Stimulated activated memory B cell treated with anti-CD40 and anti-IgM and Interleukin-4, amounts not matched to agents 10 μg/mL and 1 μg/mL and 100 μg/mL, for 72 hours (primary cell): Measurements from ENCODE around the gene ANKRD55.
"Not testable (repeated sequence)": the region's sequence is repeated elsewhere in the genome, so short reads cannot be mapped to it uniquely, and the experiment has no call there.

Source experiments
- ATAC-seq: fragments of 150-1000 bp; cut with Tn5 transposase; 2 replicates; pipeline ENCODE4 v1.10.0; 2021
- H3K27ac Mint-ChIP-seq: one replicate; pipeline ENCODE4 v1.8.0; 2022; ENCODE audit warnings: mild to moderate bottlenecking, mixed read lengths
- H3K27me3 Mint-ChIP-seq: one replicate; pipeline ENCODE4 v1.8.0; 2022; ENCODE audit warnings: mixed read lengths
- H3K36me3 Mint-ChIP-seq: one replicate; pipeline ENCODE4 v1.8.0; 2022; ENCODE audit warnings: mixed read lengths
- H3K4me1 Mint-ChIP-seq: one replicate; pipeline ENCODE4 v1.8.0; 2022; ENCODE audit warnings: mixed read lengths
- H3K4me3 Mint-ChIP-seq: one replicate; pipeline ENCODE4 v1.8.0; 2022; ENCODE audit warnings: mild to moderate bottlenecking, moderate library complexity, mixed read lengths
- H3K9me3 Mint-ChIP-seq: one replicate; pipeline ENCODE4 v1.8.0; 2022; ENCODE audit warnings: mixed read lengths

The ANKRD55 gene

DNA sequence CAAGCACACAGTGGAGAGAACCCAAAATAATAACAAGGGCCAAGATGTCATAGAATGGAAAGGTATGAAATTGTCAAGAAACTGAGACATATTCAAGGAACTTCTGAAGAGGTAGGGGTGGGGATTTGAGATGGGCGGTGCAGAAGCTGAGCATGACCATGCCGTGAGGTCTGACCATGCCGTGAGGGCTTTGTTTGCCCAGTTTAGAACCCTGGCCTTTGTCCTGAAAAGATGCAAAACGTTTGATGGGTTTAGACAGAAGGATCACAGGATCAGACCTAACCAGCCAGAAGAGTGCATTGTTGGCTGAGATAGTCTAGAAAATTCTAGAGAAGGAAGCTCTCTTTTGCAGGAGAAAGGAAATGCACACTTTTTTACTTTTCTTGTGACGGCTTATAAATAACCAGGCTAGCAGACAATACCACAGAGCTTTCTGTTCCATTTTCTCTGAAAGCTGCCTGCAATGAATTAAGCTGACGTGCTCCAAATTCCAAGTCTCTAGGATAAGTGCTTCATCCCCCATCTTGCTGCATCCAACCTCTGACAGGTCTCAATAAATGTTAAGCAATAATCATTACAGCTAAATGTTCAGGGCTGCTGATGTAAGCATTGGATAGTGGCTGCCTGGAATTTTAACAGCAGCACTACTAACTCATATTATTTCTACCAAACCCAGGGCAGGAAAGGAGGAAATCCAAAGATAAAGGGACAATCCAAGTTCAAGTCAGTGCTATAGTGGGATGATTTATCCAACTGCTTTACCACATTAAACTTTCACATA is 127.4 kb downstream of the ANKRD55 start:
- Mint-ChIP-seq H3K27me3 (peaks cover 32% of the 10 kb centered on the region), H3K4me1 (no peaks in the 10 kb centered on the region), H3K9me3 (peaks cover 2% of the 10 kb centered on the region), H3K36me3 (no peaks in the 10 kb centered on the region), H3K4me3 (no peak overlapping the region), H3K27ac (no peak overlapping the region)
- ATAC-seq: no peak

DNA sequence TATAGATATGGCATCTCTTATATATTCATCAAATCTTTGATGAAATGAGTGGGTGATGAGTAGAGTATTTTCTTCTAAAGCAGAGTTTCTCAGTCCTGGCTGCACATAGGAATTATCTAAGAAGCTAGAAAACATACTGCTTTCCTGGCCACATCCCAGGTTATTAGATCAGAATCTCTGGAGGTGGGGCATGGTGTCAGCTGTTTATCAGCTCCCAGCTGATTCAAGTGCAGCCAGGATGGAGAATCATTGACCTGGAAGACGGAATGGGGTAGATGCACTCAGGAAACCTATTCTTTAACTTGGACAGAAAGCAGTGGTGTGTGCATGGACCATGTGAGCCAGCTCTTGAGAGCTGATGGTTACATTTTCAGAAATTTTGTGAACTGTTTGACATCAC is 130.2 kb downstream of the ANKRD55 start:
- H3K27ac Mint-ChIP-seq: no peak overlapping the region
- no peak overlapping the region for H3K4me3 Mint-ChIP-seq

DNA sequence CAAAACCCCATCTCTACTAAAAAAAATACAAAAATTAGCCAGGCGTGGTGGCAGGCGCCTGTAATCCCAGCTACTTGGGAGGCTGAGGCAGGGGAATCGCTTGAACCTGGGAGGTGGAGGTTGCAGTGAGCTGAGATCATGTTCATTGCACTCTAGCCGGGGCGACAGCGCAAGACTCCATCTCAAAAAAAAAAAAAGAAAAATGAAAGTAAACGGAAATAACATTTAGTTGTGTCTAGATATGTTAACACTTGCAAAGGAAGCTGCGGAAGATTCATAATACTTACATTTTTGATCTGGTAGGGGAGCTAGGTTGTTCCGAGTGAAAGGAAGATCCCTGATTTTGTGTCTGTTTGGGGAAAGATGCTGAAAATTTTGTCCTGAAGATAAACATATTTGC is 130.9 kb downstream of the ANKRD55 start:
- H3K27ac Mint-ChIP-seq, H3K4me3 Mint-ChIP-seq, H3K9me3 Mint-ChIP-seq, ATAC-seq, H3K4me1 Mint-ChIP-seq, H3K36me3 Mint-ChIP-seq: not testable (repeated sequence)
- peaks cover 33% of the 10 kb centered on the region for H3K27me3 Mint-ChIP-seq

More for the DNA sequence above, 130.2 kb downstream of the ANKRD55 start:
- no peaks in the 10 kb centered on the region for H3K4me1 Mint-ChIP-seq
- no peak for ATAC-seq
- H3K27me3 Mint-ChIP-seq: peaks cover 40% of the 10 kb centered on the region
- no peaks in the 10 kb centered on the region for H3K36me3 Mint-ChIP-seq
- peaks cover 2% of the 10 kb centered on the region for H3K9me3 Mint-ChIP-seq

DNA sequence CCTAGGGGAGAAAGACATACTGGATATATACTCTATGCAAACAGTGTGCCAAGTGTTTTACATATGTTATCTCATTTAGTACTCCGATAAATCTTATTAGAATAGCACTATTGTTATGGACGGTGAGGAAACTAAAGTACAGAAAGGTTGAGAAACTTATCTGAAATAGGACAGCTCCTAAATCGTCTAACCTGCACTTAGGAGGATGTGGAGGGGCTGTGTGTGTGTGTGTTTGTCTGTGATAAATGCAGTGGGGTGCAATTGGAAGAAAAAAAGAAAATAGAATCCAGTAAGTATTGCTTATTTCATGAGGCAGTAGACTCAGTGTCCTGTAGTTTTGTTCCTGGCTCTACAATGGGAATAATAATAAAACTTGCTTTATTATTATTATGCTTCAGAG is 131.9 kb downstream of the ANKRD55 start:
- no peak for ATAC-seq
- H3K27me3 Mint-ChIP-seq: peaks cover 30% of the 10 kb centered on the region
- no peak overlapping the region for H3K27ac Mint-ChIP-seq
- H3K9me3 Mint-ChIP-seq: peaks cover 5% of the 10 kb centered on the region
- H3K4me1 Mint-ChIP-seq: no peaks in the 10 kb centered on the region
- H3K36me3 Mint-ChIP-seq: no peaks in the 10 kb centered on the region
- no peak overlapping the region for H3K4me3 Mint-ChIP-seq

DNA sequence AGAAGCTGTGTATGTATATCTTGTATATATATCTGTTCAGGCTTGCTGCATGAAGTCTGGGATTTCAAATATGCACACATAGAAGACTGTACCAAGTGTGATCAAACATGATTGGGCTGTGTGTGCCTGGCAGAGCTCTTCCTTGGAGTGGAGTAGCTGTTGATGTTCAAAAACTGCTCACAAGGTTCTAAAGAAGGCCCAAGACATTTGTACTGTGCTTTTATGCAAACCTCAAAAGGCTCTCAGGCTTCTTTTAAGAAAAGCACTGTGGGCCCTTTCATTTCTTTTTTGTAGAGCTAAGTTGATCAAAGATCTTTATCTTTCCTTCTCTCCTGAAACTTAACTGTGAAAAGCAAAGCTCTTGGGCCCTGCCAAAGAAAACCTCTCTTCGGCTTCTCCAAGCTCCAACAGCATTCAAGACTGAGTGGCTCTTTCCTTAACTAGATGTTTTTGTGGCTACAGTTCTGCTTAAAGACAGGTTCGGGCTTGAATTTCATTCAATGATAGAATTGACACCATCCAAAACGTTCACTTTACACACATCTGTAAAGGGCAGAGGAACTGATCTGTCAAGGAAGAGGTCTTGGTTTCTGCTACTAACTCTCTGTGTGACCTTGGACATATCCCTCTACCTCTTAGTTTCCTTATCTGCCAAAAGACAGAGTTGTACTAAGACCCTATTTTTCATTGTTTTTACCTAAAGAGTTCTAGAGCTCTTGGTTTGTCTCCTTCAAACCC is 132.5 kb downstream of the ANKRD55 start:
- Mint-ChIP-seq H3K9me3 (peaks cover 5% of the 10 kb centered on the region), H3K36me3 (no peaks in the 10 kb centered on the region), H3K27ac (no peak overlapping the region), H3K4me1 (peaks cover 3% of the 10 kb centered on the region), H3K27me3 (peaks cover 26% of the 10 kb centered on the region), H3K4me3 (no peak overlapping the region)
- ATAC-seq: no peak

DNA sequence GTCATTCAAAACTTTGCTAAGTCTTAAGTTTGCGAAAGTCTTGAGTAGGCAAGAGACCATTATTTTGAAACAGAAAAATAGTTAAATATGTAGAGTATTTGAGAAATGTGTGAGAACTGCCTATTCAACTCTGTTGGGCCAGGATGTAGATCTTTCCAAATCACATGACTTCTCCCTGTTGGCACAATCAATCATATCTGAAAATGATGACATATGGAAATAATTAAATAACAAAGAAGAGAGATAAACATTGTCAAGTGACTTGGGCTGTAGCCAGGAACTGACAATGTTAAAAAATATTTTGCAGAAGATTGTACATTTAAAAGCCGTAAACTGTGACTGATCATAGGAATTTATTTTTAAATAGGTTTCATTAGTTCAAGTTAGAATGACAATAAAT is 133.8 kb downstream of the ANKRD55 start:
- Mint-ChIP-seq H3K36me3 (no peaks in the 10 kb centered on the region), H3K9me3 (peaks cover 5% of the 10 kb centered on the region), H3K4me3 (no peak overlapping the region), H3K27ac (no peak overlapping the region), H3K27me3 (peaks cover 14% of the 10 kb centered on the region), H3K4me1 (peaks cover 10% of the 10 kb centered on the region)
- ATAC-seq: no peak

DNA sequence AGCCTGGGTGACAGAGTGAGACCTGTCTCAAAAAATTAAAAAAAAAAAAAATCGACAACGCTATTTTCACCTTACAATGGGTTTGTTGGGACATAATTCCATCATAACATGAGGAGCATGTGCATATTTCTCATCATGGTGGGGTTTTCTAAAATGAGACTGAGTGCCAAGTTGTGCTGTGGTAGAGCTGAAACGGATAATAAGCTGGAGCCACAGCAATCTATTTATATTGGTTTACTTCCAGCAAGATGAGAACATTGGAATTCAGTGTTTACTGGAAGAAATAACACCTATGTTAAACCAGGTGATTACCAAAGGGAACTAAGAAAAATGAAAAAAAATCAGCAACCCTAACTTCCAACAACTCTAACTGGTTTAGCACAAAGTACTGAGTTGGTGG is 136.1 kb downstream of the ANKRD55 start:
- H3K27ac Mint-ChIP-seq: no peak overlapping the region
- H3K4me1 Mint-ChIP-seq: peaks cover 13% of the 10 kb centered on the region
- H3K9me3 Mint-ChIP-seq: peaks cover 5% of the 10 kb centered on the region
- no peak for ATAC-seq
- no peaks in the 10 kb centered on the region for H3K36me3 Mint-ChIP-seq
- H3K27me3 Mint-ChIP-seq: peaks cover 8% of the 10 kb centered on the region
- H3K4me3 Mint-ChIP-seq: no peak overlapping the region

DNA sequence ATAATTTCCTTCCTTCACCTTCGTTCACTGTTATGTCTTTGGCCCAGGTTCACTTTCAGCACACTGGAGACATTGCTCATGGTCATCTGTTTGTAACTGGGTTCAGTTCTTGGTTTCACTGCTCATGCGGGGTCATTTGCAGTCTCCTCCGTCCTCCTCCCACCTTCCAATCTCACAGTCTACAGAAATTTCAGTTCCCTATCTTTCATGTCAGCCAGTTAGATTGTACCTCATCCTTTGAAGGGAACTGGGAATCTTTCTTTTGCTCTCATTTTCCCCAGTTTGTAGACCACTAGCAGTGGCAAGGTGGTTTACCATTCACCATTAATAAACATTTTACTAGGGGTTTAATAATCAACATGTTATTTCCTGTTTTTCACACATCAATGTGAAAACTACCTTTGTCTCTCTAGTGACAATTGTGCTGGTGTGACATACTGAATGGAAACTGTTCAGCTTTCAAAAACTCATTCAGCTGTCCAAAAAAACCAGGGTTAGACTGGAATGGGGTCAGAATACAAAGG is 137.5 kb downstream of the ANKRD55 start:
- Mint-ChIP-seq H3K27ac (no peak overlapping the region), H3K9me3 (peaks cover 3% of the 10 kb centered on the region), H3K27me3 (peaks cover 8% of the 10 kb centered on the region), H3K4me3 (no peak overlapping the region), H3K4me1 (peaks cover 13% of the 10 kb centered on the region), H3K36me3 (no peaks in the 10 kb centered on the region)
- ATAC-seq: peak; percentile 71

DNA sequence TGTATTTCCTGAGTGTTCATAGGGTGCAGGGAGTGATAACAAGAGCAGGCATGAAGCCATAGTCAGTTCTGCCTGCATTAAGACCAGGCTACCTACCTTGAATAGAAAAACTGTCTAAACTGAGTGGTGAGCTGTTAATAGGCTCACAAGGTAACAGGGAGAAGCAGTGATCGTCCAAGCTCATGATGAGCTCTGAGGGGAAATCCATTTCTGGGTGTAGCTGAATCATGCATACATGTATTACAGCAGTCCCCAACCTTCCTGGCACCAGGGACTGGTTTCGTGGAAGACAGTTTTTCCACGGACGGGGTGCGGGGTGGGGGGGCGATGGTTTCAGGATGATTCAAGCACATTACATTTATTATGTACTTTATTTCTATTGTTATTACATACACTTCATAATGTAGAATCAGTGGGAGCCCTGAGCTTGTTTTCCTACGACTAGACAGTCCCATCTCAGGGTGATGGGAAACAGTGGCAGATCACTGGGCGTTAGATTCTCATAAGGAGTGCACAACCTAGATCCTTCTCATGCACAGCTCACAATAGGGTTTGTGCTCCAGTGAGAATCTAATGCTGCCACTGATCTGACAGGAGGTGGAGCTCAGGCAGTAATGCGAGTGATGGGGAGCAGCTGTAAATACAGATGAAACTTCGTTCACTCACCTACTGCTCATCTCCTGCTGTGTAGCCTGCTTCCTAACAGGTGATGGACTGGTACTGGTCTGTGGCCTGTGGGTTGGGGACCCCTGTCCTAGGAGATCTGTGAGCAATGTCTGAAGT is 138.4 kb downstream of the ANKRD55 start:
- H3K4me1 Mint-ChIP-seq: peaks cover 13% of the 10 kb centered on the region
- no peak overlapping the region for H3K4me3 Mint-ChIP-seq

DNA sequence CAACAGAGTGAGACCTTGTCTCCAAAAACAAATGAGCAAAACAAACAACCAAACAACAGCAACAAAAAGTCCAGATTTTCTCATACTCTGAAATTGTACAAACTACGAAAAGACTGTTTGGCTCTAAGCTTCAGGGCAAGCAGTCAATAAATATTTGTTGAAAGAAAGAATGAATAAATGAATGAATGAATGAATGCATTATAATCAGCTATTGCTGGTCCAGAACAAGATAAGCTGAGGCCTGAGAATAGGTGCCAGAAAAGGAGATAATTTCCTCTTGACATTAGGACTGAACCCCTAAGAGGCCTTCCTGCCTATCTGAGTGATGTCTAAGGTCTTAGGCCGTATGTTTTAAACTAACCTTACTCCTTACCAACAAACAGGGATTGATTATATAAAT is 139.2 kb downstream of the ANKRD55 start:
- H3K27ac Mint-ChIP-seq: no peak overlapping the region
- peaks cover 13% of the 10 kb centered on the region for H3K4me1 Mint-ChIP-seq
- no peak overlapping the region for H3K4me3 Mint-ChIP-seq
- peaks cover 3% of the 10 kb centered on the region for H3K9me3 Mint-ChIP-seq
- no peak for ATAC-seq
- H3K27me3 Mint-ChIP-seq: peaks cover 4% of the 10 kb centered on the region
- no peaks in the 10 kb centered on the region for H3K36me3 Mint-ChIP-seq

More for the DNA sequence above, 138.4 kb downstream of the ANKRD55 start:
- peaks cover 3% of the 10 kb centered on the region for H3K9me3 Mint-ChIP-seq
- peaks cover 8% of the 10 kb centered on the region for H3K27me3 Mint-ChIP-seq
- ATAC-seq: peak; percentile 59
- H3K36me3 Mint-ChIP-seq: no peaks in the 10 kb centered on the region
- no peak overlapping the region for H3K27ac Mint-ChIP-seq

DNA sequence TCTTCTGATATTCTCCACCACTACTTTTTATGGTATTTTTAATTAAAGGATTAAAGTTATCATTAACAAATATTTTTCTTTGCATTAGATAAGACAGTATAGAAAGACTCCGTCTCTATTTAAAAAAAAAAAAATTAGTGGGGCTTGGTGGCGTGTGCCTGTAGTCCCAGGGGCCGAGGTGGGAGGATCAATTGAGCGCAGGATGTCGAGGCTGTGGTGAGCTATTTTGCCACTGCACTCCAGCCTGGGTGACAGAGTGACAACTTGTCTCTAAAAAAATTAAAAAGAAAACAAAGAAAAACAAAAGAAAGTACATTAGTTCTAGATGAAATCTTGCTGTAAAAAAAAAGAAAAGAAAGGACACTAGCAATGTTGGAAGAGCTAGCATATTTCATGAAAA is 141.0 kb downstream of the ANKRD55 start:
- no peak for ATAC-seq

DNA sequence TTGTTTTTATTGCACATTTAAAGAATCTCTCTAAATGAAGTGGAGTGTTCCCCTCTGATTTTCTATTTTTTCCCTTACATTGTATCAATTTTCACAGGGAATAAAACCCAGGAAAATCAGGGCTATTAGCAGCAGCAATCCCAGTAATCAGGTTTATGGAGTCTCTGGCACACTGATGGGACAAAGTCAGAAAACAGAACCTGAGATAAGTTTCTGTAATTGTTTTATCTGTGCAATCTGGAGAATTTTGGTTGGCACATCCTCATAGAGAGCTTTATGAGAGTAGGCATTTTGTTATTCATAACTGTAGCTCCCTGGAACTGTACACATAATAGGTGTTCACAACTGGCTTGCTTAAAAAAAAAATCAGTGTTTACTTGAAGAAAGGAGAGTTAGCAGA is 141.5 kb downstream of the ANKRD55 start:
- H3K36me3 Mint-ChIP-seq: no peaks in the 10 kb centered on the region
- H3K27me3 Mint-ChIP-seq: peaks cover 7% of the 10 kb centered on the region
- H3K4me1 Mint-ChIP-seq: peaks cover 13% of the 10 kb centered on the region
- H3K9me3 Mint-ChIP-seq: peaks cover 3% of the 10 kb centered on the region
- no peak for ATAC-seq
- no peak overlapping the region for H3K27ac Mint-ChIP-seq
- H3K4me3 Mint-ChIP-seq: no peak overlapping the region

More for the DNA sequence above, 141.0 kb downstream of the ANKRD55 start:
- H3K36me3 Mint-ChIP-seq: no peaks in the 10 kb centered on the region
- H3K9me3 Mint-ChIP-seq: peaks cover 3% of the 10 kb centered on the region
- peaks cover 7% of the 10 kb centered on the region for H3K27me3 Mint-ChIP-seq
- H3K4me1 Mint-ChIP-seq: peaks cover 13% of the 10 kb centered on the region
- H3K27ac Mint-ChIP-seq: no peak overlapping the region
- no peak overlapping the region for H3K4me3 Mint-ChIP-seq

DNA sequence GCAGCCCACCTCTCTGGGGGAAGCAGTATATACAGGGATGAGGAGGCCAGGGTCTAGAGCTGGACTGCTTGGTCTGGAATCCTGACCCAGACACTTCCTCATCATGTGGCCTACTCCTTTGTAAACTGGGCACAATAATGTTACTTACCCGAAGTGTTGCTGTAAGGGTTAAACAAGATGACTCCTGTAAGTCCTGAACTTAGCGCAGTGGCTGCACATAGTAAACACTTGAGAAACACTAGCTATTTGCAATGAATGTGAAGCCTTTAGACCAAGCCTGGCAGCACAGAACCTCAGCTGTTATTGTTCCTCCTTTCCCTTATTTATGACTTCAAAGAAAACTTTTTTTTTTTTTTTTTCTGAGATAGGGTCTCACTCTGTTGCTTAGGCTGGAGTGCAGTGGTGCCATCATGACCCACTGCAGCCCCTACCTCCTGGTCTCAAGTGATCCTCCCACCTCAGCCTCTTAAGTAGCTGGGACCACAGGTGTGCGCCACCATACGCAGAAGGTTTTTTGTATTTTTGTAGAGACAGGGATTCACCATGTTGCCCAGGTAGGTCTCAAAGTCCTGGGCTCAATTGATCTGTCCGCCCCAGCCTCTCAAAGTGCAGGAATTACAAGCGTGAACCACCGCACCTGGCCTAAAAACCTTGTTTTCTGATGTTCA is 142.2 kb downstream of the ANKRD55 start:
- Mint-ChIP-seq H3K27me3 (peaks cover 13% of the 10 kb centered on the region), H3K4me1 (peaks cover 13% of the 10 kb centered on the region), H3K4me3 (no peak overlapping the region), H3K27ac (no peak overlapping the region), H3K36me3 (no peaks in the 10 kb centered on the region), H3K9me3 (no peaks in the 10 kb centered on the region)
- ATAC-seq: no peak

DNA sequence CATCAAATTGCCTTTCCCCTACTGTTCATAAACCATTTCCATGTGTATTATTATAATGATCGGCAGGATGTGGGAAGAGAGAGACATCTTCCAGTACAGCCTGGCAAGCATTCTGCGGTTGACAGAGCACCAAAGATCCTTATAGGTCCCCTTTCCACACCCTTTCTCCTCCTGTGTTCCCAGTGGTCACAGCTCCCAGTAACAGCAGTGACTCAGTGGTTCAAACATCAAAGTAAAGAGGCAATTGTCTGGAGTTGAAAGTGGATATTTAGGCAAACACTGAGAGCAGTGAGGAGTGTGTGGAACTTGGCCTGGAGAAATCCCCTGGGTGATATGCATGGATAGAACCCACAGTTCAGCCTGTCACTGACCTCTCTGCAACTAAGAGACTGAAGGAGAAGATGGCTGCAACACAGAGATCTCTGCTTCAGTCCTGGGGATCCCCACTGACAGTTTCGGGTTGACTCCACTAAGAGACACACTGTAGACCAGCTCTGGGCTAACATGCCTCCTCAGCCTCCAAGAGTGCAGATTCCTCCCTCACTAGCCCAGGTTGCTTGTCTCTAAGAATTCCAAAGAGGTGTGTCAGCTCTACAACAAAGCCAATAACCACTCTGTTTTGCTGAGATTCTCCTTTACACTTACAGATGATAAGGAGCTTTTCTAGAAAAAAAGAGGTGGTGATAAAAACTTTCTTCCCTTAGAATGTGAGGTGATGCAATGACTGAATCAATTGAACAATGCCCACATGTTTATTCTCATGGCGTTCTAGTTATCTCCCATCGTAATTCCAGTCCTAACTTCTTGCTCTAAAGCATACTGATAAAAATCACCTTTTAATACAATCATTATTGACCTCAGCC is 143.9 kb downstream of the ANKRD55 start:
- Mint-ChIP-seq H3K36me3 (no peaks in the 10 kb centered on the region), H3K4me1 (peaks cover under 1% of the 10 kb centered on the region), H3K27ac (no peak overlapping the region), H3K27me3 (peaks cover 29% of the 10 kb centered on the region), H3K4me3 (no peak overlapping the region), H3K9me3 (no peaks in the 10 kb centered on the region)
- ATAC-seq: peak; percentile 76
